Measurements from ENCODE around the gene IAPP. TPM values are rescaled to one million over a fixed set of nuclear protein-coding genes. Genes with fewer than 3 reads are reported as not detected.

IAPP gene
- polyA plus RNA-seq, 3 donors = not detected

DNA sequence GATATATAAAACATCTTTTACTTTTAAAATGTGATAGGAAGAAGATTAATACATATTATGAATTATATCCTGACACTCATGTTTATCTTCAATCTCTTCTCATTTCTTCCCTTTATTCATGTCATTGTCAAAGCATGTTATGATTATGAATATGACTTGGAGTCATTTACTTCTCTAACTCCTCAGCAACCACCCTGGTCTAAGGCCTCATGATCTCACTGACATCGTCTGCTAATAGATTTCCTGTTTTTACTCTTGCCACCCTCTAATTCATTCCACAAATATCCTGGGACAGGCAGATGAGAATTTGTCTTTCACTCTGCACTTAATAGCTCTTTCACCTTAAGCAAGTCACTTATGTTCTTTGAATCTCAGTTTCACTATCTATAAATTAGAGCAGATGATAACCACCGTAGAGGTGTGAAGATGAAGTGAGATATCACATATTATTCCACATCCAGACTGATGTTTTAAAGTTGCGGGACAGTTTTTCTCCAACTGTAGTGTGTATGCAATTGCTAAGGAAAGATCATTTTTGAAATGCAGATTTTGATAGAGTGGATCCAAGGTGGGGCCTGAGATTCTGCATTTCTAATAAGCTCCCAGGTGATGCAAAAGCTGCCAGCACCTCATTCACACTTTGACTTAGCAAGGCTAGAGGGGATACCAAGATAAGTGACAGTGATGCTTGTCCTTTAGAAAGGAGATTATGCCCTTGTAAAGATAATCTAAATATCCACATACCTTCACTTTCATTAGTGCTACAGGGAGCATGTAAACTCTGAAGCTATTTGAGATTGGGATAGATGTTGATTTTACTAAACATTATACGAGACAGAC lies 3.3 kb upstream of the IAPP start:
- 13% methylated on average over 1 of the region's 4 CpGs for WGBS (ENCODE audit: insufficient coverage)
- Mint-ChIP-seq H3K27ac (no peak overlapping the region), H3K9me3 (peaks cover 0 to 7% (median 3%) of the 10 kb centered on the region in 7 donors), H3K4me3 (no peak overlapping the region), H3K36me3 (no peaks in the 10 kb centered on the region), H3K4me1 (no peaks in the 10 kb centered on the region), H3K27me3 (ENCODE audit: low read depth in 3 of 3) (peaks cover 0 to 2% (median 0%) of the 10 kb centered on the region in 3 donors)
- no peak for DNase-seq
- H3K4me1 ChIP-seq (ENCODE audit: control insufficient read depth in 1 of 2, insufficient read depth in 2 of 2, low read length in 2 of 2) = no peaks in the 10 kb centered on the region
- H3K9ac ChIP-seq (ENCODE audit: insufficient read depth, low read length, poor library complexity, severe bottlenecking) = no peak overlapping the region
- no peaks in the 10 kb centered on the region for H3K9me3 ChIP-seq (replicated peaks in 1 of 2; ENCODE audit: control insufficient read depth in 1 of 2, insufficient read depth in 1 of 2, low read length in 2 of 2)
- H3K36me3 ChIP-seq (replicated peaks in 1 of 2; ENCODE audit: control insufficient read depth in 1 of 2, insufficient read depth in 2 of 2, low read length in 2 of 2) = no peaks in the 10 kb centered on the region
- no peaks in the 10 kb centered on the region for H3K79me2 ChIP-seq (ENCODE audit: insufficient read depth, low read length)
- H3K4me2 ChIP-seq (replicated peaks; ENCODE audit: extremely low read depth, low read length, poor library complexity, severe bottlenecking) = no peak overlapping the region
- no peak overlapping the region for H3K4me3 ChIP-seq (replicated peaks in 1 of 3; ENCODE audit: low read depth in 2 of 3, low read length in 3 of 3)
- H2AFZ ChIP-seq (ENCODE audit: insufficient read depth, low read depth, low read length, poor library complexity, severe bottlenecking) = no peak overlapping the region
- no peaks in the 10 kb centered on the region for H3K27me3 ChIP-seq (ENCODE audit: control insufficient read depth in 2 of 2, insufficient read depth in 2 of 2, low read length in 2 of 2)
- no peak overlapping the region for H3K27ac ChIP-seq (ENCODE audit: low read depth in 1 of 2, low read length in 2 of 2)
- TF ChIP-seq, protein P1, sequence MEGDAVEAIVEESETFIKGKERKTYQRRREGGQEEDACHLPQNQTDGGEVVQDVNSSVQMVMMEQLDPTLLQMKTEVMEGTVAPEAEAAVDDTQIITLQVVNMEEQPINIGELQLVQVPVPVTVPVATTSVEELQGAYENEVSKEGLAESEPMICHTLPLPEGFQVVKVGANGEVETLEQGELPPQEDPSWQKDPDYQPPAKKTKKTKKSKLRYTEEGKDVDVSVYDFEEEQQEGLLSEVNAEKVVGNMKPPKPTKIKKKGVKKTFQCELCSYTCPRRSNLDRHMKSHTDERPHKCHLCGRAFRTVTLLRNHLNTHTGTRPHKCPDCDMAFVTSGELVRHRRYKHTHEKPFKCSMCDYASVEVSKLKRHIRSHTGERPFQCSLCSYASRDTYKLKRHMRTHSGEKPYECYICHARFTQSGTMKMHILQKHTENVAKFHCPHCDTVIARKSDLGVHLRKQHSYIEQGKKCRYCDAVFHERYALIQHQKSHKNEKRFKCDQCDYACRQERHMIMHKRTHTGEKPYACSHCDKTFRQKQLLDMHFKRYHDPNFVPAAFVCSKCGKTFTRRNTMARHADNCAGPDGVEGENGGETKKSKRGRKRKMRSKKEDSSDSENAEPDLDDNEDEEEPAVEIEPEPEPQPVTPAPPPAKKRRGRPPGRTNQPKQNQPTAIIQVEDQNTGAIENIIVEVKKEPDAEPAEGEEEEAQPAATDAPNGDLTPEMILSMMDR (IDR thresholded peaks at IDR 0.05) = no peak
- H4K20me1 ChIP-seq (ENCODE audit: insufficient read depth, low read length) = no peaks in the 10 kb centered on the region
- intact Hi-C loops (cut with micrococcal nuclease) = no loop called here

DNA sequence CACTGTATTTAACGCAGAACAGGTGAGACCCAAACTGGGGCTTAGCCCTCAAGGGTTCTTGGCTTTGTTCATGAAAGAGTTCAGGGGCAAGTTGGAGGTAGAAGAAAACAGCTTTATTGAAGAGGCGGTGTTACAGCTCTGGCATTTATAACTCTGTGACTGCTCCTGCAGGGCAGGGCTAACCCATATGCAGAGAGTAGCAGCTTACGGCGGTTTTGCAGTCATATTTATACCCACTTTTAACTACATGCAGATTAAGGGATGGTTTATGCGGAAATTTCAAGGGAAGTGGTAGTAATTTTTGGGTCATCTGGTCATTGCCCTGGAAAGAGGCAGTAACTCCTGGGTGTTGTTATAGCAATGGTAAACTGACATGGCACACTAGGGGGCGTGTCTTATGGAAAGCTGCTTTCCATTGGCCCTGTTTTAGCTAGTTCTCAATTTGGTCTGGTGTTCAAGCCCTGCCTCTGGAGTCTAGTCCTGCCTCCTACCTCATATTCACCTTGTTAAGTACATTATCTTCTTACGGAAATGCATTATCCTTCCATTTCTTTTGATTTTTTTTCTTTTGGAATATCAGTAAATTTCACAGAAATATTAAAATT lies 1.8 kb upstream of the IAPP start:
- Histone ChIP-seq H3K79me2 (ENCODE audit: insufficient read depth, low read length) (no peaks in the 10 kb centered on the region), H4K20me1 (ENCODE audit: insufficient read depth, low read length) (no peaks in the 10 kb centered on the region), H2AFZ (ENCODE audit: insufficient read depth, low read depth, low read length, poor library complexity, severe bottlenecking) (no peak overlapping the region), H3K4me3 (replicated peaks in 1 of 3; ENCODE audit: low read depth in 2 of 3, low read length in 3 of 3) (no peak overlapping the region), H3K9ac (ENCODE audit: insufficient read depth, low read length, poor library complexity, severe bottlenecking) (no peak overlapping the region), H3K9me3 (replicated peaks in 1 of 2; ENCODE audit: control insufficient read depth in 1 of 2, insufficient read depth in 1 of 2, low read length in 2 of 2) (no peaks in the 10 kb centered on the region), H3K4me1 (ENCODE audit: control insufficient read depth in 1 of 2, insufficient read depth in 2 of 2, low read length in 2 of 2) (no peaks in the 10 kb centered on the region), H3K4me2 (replicated peaks; ENCODE audit: extremely low read depth, low read length, poor library complexity, severe bottlenecking) (no peak overlapping the region), H3K27ac (ENCODE audit: low read depth in 1 of 2, low read length in 2 of 2) (no peak overlapping the region), H3K27me3 (ENCODE audit: control insufficient read depth in 2 of 2, insufficient read depth in 2 of 2, low read length in 2 of 2) (no peaks in the 10 kb centered on the region), H3K36me3 (replicated peaks in 1 of 2; ENCODE audit: control insufficient read depth in 1 of 2, insufficient read depth in 2 of 2, low read length in 2 of 2) (no peaks in the 10 kb centered on the region)
- Mint-ChIP-seq H3K27me3 (ENCODE audit: low read depth in 3 of 3) (peaks cover 0 to 2% (median 0%) of the 10 kb centered on the region in 3 donors), H3K4me1 (no peaks in the 10 kb centered on the region), H3K9me3 (peaks cover 0 to 2% (median 0%) of the 10 kb centered on the region in 7 donors), H3K4me3 (no peak overlapping the region), H3K27ac (no peak overlapping the region), H3K36me3 (no peaks in the 10 kb centered on the region)
- intact Hi-C loops (cut with micrococcal nuclease) = no loop called here
- TF ChIP-seq, protein P1 (IDR thresholded peaks at IDR 0.05) = no peak
- no peak for DNase-seq
- 33% methylated on average over 1 of the region's 7 CpGs for WGBS (ENCODE audit: insufficient coverage)

Data from CD14-positive monocyte (primary cell).